HG03103 (cell line): Measurements from ENCODE around the gene RSAD1.

Source experiments
- ATAC-seq: cut with Tn5 transposase; IDR thresholded peaks from one replicate; pipeline ENCODE4 v1.9.1; 2021; ENCODE audit warnings: low read depth; ENCODE audit not compliant: unreplicated experiment

RSAD1 gene

GRCh38 chr17:50457621-50458020, 21.0 kb upstream of the RSAD1 start:
- no peak for ATAC-seq

GRCh38 chr17:50458270-50458669, 20.4 kb upstream of the RSAD1 start:
- no peak for ATAC-seq

- ATAC-seq, result no peak
Observed at GRCh38 chr17:50458701-50459676, 19.7 kb upstream of the RSAD1 start.

DNA sequence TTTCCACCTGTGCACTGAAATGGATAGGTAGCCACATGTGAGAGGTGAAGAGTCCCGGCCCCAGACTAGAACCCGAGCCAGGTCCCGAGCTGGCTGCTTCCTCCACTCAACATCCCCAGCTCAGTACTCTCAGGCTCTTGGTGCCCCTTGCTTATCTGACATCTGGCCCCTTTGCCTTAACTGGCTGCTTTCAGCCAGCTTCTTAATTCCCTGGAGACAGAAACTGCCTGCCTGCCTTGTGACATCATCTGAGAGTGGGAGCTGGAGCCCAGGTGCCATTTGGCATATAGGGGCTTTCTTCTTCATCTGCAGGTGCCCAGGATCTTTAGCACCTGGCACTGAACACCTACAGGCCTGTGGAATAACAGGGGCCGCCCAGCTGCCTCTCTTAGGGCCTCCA, 18.9 kb upstream of the RSAD1 start:
- ATAC-seq, result no peak

DNA sequence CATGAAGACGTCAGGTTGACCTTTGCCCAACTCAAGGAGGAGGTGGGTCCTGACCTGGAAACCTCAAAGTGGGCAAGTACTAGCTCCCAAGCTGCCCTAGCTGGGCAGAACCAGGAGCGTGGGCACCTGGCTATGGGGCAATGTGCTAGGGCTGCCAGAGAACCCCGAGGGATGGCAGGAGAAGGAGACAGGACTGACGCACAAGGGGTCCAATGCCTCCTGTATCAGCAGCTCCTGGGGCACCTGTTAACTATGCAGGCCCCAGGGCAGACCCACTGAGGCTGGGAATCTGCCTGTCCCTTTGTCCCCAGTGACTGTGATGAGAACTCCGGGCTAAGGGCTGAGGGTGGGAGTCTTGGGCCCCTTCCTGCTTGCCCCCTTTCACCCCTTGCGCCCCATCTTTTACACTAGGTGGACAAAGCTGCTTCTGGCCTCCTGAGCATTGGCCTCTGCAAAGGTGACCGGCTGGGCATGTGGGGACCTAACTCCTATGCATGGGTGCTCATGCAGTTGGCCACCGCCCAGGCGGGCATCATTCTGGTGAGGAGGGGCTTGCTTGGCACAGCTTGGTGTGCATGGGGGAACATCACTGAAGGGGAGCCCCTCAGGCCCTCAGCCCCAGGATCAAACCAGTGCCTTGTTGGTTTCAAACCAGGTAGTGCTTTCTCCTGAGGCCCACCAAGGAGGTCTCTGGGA, 17.7 kb upstream of the RSAD1 start:
- ATAC-seq, result no peak

- no peak for ATAC-seq
Observed at GRCh38 chr17:50461550-50462132, 17.0 kb upstream of the RSAD1 start.

DNA sequence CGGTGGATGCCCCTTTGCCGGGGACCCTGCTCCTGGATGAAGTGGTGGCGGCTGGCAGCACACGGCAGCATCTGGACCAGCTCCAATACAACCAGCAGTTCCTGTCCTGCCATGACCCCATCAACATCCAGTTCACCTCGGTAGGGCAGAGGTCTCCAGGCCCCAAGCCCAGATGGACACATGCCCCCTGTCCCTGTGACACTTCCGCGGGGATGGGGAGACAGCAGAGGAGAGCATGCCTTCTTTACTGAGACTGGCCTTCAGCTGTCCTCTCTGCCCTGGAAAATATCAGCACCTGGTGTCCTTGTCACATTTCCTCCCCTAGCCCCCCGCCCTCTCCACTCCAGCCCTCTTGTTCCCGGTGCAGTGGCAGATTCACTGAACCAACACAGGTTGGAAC, 16.2 kb upstream of the RSAD1 start:
- no peak for ATAC-seq

GRCh38 chr17:50464121-50464520, 14.5 kb upstream of the RSAD1 start:
- no peak for ATAC-seq

DNA sequence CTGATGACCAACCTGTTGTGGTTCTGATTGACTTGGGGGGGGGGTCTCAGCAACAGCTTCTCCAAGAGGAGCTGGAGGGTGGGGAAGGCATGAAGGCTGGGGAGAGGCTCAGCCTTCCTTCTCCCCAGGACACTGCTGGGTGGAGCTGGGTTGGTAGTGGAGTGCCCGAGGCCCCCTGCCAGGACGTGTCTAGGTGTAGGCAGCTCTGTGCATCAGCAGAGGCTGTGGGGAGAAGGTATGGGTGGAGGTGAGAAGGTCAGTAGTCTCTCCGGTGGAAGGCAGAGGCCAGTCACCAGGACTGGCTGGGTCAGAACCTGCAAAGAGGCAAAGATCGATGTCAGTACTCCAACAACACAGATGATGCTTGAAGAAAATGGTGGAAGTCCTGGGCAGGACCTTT, 13.9 kb upstream of the RSAD1 start:
- ATAC-seq, result no peak

DNA sequence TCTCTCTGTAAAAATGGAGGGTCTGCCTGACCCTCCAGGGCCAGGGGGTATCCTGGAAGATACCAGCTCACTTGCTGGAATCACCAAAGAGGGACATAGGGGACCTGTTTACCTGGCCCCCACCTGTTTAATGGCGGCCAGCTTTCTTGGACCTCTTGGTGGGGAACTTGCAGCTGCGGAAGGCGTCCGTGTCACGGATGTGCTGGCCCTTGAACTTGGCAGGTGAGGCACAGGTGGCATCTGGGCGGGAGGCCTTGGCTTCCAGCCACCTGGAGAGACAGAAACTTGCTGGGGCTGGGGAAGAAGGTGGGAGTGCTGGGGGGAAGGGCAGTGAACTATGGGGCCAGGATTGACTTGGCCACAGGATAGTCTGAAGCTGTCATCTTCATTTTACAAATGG, 13.5 kb upstream of the RSAD1 start:
- no peak for ATAC-seq

DNA sequence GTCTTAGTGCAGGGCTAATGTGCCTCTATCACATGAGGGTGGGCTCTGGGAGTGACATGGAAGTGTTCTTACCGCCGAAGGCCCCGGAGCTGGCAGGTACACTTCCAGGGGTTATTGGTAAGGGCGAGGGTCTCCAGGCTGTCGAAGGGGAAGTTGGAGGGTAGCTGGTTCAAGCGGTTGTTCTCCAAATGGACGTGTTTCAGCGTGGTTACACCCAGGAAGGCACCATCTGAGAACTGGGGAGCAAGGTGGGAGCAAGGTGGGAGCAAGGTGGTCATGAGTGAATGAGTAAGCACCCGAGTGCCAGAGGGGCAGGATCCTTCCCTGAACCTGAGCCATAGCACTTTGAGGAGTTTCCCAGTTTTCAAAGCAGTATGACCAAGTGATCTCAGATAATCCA, 13.0 kb upstream of the RSAD1 start:
- no peak for ATAC-seq

- no peak for ATAC-seq
Observed at GRCh38 chr17:50466371-50467113, 12.1 kb upstream of the RSAD1 start.

- ATAC-seq, result no peak
Observed at GRCh38 chr17:50467114-50467854, 11.4 kb upstream of the RSAD1 start.

DNA sequence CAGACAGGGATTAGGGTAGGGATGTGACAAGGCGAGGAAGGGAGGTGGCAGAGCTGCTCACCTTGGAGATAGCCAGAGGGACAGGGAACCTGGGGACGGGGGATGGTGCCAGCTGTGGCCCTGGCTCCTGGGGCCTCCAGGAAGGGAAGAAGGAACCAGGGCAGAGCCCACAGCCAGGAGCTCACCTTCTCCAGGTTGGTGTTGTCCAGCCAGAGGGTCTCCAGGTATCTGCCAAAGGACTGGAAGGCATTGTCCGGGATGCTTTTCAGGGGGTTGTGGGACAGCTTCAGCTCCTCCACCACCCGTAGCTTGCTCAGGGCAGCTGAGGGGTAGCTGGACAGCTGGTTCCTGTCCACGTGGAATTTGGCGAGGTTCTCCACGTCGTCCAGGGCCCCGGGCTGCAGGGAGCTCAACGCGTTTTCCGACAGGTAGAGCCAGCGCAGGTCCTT, 10.8 kb upstream of the RSAD1 start:
- ATAC-seq, result no peak

- ATAC-seq, result no peak
Observed at GRCh38 chr17:50468304-50469207, 10.1 kb upstream of the RSAD1 start, which contains the start of gene CHAD. TSS of gene CHAD (minus strand) at chr17:50468880. CDS start at chr17:50468813, 67 bp downstream.

GRCh38 chr17:50469208-50469605, 9.5 kb upstream of the RSAD1 start:
- ATAC-seq, result no peak

- no peak for ATAC-seq
Observed at GRCh38 chr17:50469671-50470305, 8.9 kb upstream of the RSAD1 start.

DNA sequence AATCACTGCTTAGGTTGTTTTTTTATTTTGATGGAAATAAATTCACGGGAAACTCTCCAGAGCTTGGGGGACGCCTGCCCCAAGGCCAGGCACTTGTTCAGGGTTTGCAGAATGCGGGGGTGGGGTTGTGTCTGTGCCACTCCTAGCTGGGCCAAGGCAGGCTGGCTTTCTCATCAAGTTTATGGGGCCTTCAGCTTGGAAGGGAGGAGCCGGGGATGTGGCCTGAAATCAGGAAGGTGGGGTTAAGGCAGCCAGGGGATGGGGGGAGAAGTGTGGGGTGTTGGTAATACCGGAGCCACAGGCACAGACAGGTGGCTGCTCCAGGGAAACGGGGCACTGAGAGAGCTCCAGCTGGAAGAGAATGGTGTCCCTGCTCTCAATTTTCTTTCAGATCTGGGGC, 8.2 kb upstream of the RSAD1 start:
- ATAC-seq, result no peak
